ENCODE data around the gene GJC2. TPM values are rescaled to one million over a fixed set of nuclear protein-coding genes. Genes with fewer than 3 reads are reported as not detected.

The GJC2 gene
- total RNA-seq (2014; rRNA removed; shearing (Covaris generic); ENCODE audit: low replicate concordance) = 0.69 TPM in 1 of 2 replicates, not detected in the other

DNA sequence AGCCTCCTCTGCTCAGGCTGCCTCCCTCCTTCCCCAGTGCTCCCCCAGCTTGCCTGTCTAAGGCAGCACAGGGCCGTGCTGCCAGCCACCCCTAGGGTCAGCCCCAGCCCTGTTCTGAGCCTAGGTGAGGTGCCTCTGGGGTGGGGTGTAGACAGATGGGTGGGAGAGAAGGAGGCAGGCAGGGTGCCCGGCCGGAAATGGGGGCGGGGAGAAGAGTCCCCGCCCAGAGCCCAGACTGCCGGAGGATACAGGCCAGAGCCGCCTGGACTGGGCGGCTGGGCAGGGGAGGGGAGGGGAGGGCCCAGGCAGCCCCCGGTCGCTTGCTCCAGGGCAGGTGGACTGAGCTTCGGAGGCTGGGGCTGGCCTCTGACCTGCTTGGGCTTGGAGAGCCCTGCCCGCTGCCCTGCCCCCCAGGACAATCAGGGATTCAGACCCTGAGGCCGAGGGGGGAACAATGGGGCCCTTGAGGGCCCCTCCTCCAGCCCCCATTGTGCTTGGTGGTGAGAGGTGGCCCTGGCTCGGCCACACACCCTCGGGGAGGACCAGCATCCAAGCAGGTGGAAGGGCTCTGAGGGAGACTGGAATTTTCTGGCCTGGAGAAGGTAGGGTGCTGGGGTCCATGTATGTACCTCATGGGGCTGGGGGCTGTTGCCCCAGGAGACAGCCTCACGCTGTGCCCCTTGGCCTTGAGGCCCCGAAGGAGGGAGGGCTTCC, at the start of gene GJC2:
Gene GJC2, plus strand, starts transcription at position 525 of the 714 bp plus-strand sequence. CDS start 7,829 bp downstream, outside the sequence.
- Histone ChIP-seq H3K27me3 (ENCODE audit: low read length) (no peaks in the 10 kb centered on the region), H4K20me1 (ENCODE audit: insufficient read depth, low read depth, low read length) (0 out of 2 replicates have a peak, but pooled peaks cover 5% of the 10 kb centered on the region), H3K9ac (ENCODE audit: low read length) (no peak within 1 kb of the TSS), H3K4me3 (ENCODE audit: low read length) (no peak within 1 kb of the TSS), H3K27ac (ENCODE audit: low read length) (no peak within 1 kb of the TSS), H3K9me3 (ENCODE audit: low read length) (no peaks in the 10 kb centered on the region), H3K4me2 (ENCODE audit: low read depth, low read length, poor library complexity, severe bottlenecking) (no peak within 1 kb of the TSS), H3K4me1 (ENCODE audit: low read length) (no peaks in the 10 kb centered on the region), H3K9me2 (replicated peaks; ENCODE audit: insufficient read depth, low read length) (no peaks in the 10 kb centered on the region), H2AFZ (ENCODE audit: low read length) (no peak within 1 kb of the TSS), H3K79me2 (ENCODE audit: low read length) (peaks cover 16% of the 10 kb centered on the region; the same call in 1 of the 2 replicates), H3K36me3 (ENCODE audit: insufficient read depth, low read length) (no peaks in the 10 kb centered on the region)
- DNase-seq = no peak

- Histone ChIP-seq H3K79me2 (ENCODE audit: low read length) (peaks cover 43% of the 10 kb centered on the region), H3K4me1 (ENCODE audit: low read length) (peaks cover 28% of the 10 kb centered on the region), H3K36me3 (ENCODE audit: insufficient read depth, low read length) (peaks cover 10% of the 10 kb centered on the region), H3K4me3 (ENCODE audit: low read length) (peak overlapping the region; percentile 74), H3K27ac (ENCODE audit: low read length) (peak overlapping the region; percentile 23; the same call in 1 of the 2 replicates), H2AFZ (ENCODE audit: low read length) (no peak overlapping the region), H3K9ac (ENCODE audit: low read length) (peak overlapping the region; percentile 93), H3K9me2 (replicated peaks; ENCODE audit: insufficient read depth, low read length) (no peaks in the 10 kb centered on the region), H4K20me1 (ENCODE audit: insufficient read depth, low read depth, low read length) (peaks cover 43% of the 10 kb centered on the region), H3K9me3 (ENCODE audit: low read length) (no peaks in the 10 kb centered on the region), H3K4me2 (ENCODE audit: low read depth, low read length, poor library complexity, severe bottlenecking) (peak overlapping the region; percentile 91), H3K27me3 (ENCODE audit: low read length) (no peaks in the 10 kb centered on the region)
- DNase-seq = peak; percentile 44
Observed at GRCh38 chr1:228100822-228101613, 48.7 kb upstream of the GJC2 start.

GRCh38 chr1:228101614-228101993, 48.1 kb upstream of the GJC2 start:
- H3K9me2 ChIP-seq (replicated peaks; ENCODE audit: insufficient read depth, low read length) = no peaks in the 10 kb centered on the region
- peaks cover 37% of the 10 kb centered on the region for H4K20me1 ChIP-seq (ENCODE audit: insufficient read depth, low read depth, low read length)
- H3K36me3 ChIP-seq (ENCODE audit: insufficient read depth, low read length) = peaks cover 10% of the 10 kb centered on the region
- H3K9me3 ChIP-seq (ENCODE audit: low read length) = no peaks in the 10 kb centered on the region
- no peaks in the 10 kb centered on the region for H3K27me3 ChIP-seq (ENCODE audit: low read length)
- H3K4me1 ChIP-seq (ENCODE audit: low read length) = peaks cover 28% of the 10 kb centered on the region
- H3K4me2 ChIP-seq (ENCODE audit: low read depth, low read length, poor library complexity, severe bottlenecking) = peak overlapping the region; percentile 91
- H3K9ac ChIP-seq (ENCODE audit: low read length) = peak overlapping the region; percentile 93
- DNase-seq = peak; percentile 48
- H3K4me3 ChIP-seq (ENCODE audit: low read length) = peak overlapping the region; percentile 74
- peaks cover 39% of the 10 kb centered on the region for H3K79me2 ChIP-seq (ENCODE audit: low read length)
- no peak overlapping the region for H2AFZ ChIP-seq (ENCODE audit: low read length)
- peak overlapping the region; percentile 37; the same call in 1 of the 2 replicates for H3K27ac ChIP-seq (ENCODE audit: low read length)

- peaks cover 28% of the 10 kb centered on the region for H3K4me1 ChIP-seq (ENCODE audit: low read length)
- peak overlapping the region; percentile 37; the same call in 1 of the 2 replicates for H3K27ac ChIP-seq (ENCODE audit: low read length)
- peaks cover 31% of the 10 kb centered on the region; the same call in 1 of the 2 replicates for H4K20me1 ChIP-seq (ENCODE audit: insufficient read depth, low read depth, low read length)
- no peaks in the 10 kb centered on the region for H3K27me3 ChIP-seq (ENCODE audit: low read length)
- H2AFZ ChIP-seq (ENCODE audit: low read length) = no peak overlapping the region
- peak overlapping the region; percentile 91 for H3K4me2 ChIP-seq (ENCODE audit: low read depth, low read length, poor library complexity, severe bottlenecking)
- H3K9me2 ChIP-seq (replicated peaks; ENCODE audit: insufficient read depth, low read length) = no peaks in the 10 kb centered on the region
- no peaks in the 10 kb centered on the region for H3K9me3 ChIP-seq (ENCODE audit: low read length)
- DNase-seq = peak; percentile 75
- H3K9ac ChIP-seq (ENCODE audit: low read length) = peak overlapping the region; percentile 93
- H3K79me2 ChIP-seq (ENCODE audit: low read length) = peaks cover 35% of the 10 kb centered on the region; the same call in 1 of the 2 replicates
- H3K4me3 ChIP-seq (ENCODE audit: low read length) = peak overlapping the region; percentile 74
- H3K36me3 ChIP-seq (ENCODE audit: insufficient read depth, low read length) = peaks cover 14% of the 10 kb centered on the region
Observed at GRCh38 chr1:228101994-228102790, 47.5 kb upstream of the GJC2 start.

DNA sequence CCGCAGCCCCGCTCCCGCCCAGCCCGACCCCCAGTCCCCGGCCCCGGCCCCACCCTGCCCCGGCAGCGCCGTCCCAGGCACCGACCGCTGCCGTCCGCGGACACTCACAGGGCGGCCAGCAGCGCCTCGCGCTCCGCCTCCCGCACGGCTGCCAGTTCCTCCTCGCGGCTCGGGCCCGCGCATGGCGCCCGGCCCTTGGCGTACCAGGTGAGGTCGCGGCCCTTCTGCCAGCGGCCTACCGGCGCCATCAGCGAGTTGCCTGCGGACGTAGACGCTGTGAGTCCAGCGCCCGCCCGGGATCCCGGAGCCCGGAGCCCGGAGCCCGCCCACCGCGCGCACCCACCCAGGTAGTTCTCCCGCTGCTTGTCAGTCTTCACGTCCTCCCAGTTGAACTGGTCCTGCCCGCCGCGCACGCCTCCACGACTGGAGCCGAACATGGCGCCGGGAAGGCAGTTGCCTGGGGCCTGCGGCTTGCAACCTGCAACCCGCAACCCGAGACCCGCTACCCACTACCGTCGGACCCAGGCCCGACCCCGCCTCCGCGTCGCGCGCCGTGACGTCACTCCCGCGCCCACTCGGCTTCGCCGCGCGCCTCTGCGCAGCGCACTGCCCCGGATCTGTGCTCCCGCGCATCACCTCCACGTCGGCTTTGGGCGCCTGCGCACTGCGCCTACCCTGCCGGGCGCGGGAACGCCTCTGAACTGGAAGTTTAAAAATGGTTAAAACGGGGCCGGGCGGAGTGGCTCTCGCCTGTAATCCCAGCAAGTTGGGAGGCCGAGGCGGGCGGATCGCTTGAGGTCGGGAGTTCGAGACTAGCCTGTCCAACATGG, 46.7 kb upstream of the GJC2 start, which contains the start of gene C1orf35:
Gene C1orf35, minus strand, starts transcription at position 535 of the 830 bp plus-strand sequence. Its CDS starts 98 bp downstream, at position 437.
- H3K9ac ChIP-seq (ENCODE audit: low read length) = peak within 1 kb of the TSS; percentile 93

DNA sequence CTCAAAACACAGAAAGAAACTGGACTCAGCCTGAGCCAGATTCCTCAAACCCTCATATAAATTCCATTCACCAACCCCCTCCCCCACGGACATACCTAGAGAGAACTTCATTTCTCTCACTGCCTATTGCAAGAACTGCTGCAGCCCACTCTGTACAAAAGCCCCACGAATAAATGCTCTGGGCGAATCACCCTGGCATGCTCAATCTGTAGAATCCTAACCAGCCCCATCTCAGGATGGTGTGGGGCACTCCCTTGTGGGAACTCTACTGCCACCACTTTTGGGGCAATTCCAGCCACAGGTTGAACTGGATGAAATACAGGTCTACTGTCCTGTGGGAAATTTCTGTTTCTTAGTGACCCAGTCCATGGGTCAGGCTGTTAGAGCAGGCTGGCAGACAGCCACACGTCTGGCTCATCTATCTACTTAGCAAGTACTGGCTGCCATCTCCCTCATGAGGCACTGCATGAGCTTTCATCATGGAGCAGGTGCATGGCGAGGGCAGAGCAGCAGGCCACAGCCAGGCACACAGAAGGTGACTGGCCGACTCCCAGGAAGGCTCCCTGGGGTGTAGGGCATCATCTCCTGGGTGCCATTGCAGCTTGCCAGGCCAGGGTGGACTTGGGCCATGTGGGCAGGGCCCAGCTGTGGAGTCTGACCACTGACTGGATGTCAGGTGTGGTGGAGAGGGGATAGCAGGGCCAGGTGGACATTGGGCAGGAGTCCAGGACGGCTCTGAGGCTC, 45.0 kb upstream of the GJC2 start:
- Histone ChIP-seq H3K27me3 (ENCODE audit: low read length) (no peaks in the 10 kb centered on the region), H3K36me3 (ENCODE audit: insufficient read depth, low read length) (0 out of 2 replicates have a peak, but pooled peaks cover 9% of the 10 kb centered on the region), H2AFZ (ENCODE audit: low read length) (no peak overlapping the region), H3K9me3 (ENCODE audit: low read length) (no peaks in the 10 kb centered on the region), H3K79me2 (ENCODE audit: low read length) (peaks cover 45% of the 10 kb centered on the region), H3K9me2 (replicated peaks; ENCODE audit: insufficient read depth, low read length) (no peaks in the 10 kb centered on the region), H3K4me2 (ENCODE audit: low read depth, low read length, poor library complexity, severe bottlenecking) (no peak overlapping the region), H4K20me1 (ENCODE audit: insufficient read depth, low read depth, low read length) (peaks cover 14% of the 10 kb centered on the region; the same call in 1 of the 2 replicates), H3K4me3 (ENCODE audit: low read length) (peak overlapping the region; percentile 74; the same call in 1 of the 2 replicates), H3K27ac (ENCODE audit: low read length) (no peak overlapping the region), H3K4me1 (ENCODE audit: low read length) (peaks cover 42% of the 10 kb centered on the region), H3K9ac (ENCODE audit: low read length) (peak overlapping the region; percentile 93; the same call in 1 of the 2 replicates)
- DNase-seq = peak; percentile 42

More for the DNA sequence above, 46.7 kb upstream of the GJC2 start, which contains the start of gene C1orf35:
- H4K20me1 ChIP-seq (ENCODE audit: insufficient read depth, low read depth, low read length) = peaks cover 25% of the 10 kb centered on the region; the same call in 1 of the 2 replicates
- H3K79me2 ChIP-seq (ENCODE audit: low read length) = peaks cover 38% of the 10 kb centered on the region
- peak within 1 kb of the TSS; percentile 42; the same call in 1 of the 2 replicates for H3K27ac ChIP-seq (ENCODE audit: low read length)
- H3K4me3 ChIP-seq (ENCODE audit: low read length) = peak within 1 kb of the TSS; percentile 74
- H3K9me2 ChIP-seq (replicated peaks; ENCODE audit: insufficient read depth, low read length) = no peaks in the 10 kb centered on the region
- peaks cover 35% of the 10 kb centered on the region for H3K4me1 ChIP-seq (ENCODE audit: low read length)
- peak within 1 kb of the TSS; percentile 82; the same call in 1 of the 2 replicates for H2AFZ ChIP-seq (ENCODE audit: low read length)
- H3K9me3 ChIP-seq (ENCODE audit: low read length) = no peaks in the 10 kb centered on the region
- peaks cover 13% of the 10 kb centered on the region for H3K36me3 ChIP-seq (ENCODE audit: insufficient read depth, low read length)
- H3K4me2 ChIP-seq (ENCODE audit: low read depth, low read length, poor library complexity, severe bottlenecking) = peak within 1 kb of the TSS; percentile 91
- peak; percentile 98 for DNase-seq
- no peaks in the 10 kb centered on the region for H3K27me3 ChIP-seq (ENCODE audit: low read length)
